ENCODE results near the gene LRP2BP. TPM values are rescaled to one million over a fixed set of nuclear protein-coding genes. Genes with fewer than 3 reads are reported as not detected.

The LRP2BP gene
- total RNA-seq (ENCODE audit: low replicate concordance), result 0.74 and 1.0 TPM in 2 replicates
- long read RNA-seq, partial matches to known transcripts, result 0 of 2 reads
- long read RNA-seq, other reads (novel, unspliced or antisense), result 2 of 2 reads

GRCh38 chr4:185395238-185395955, at the start of gene LRP2BP:
Gene LRP2BP (minus strand): TSS chr4:185395924. CDS start chr4:185378186, 17,738 bp downstream.
- peaks cover 20% of the 10 kb centered on the region for H3K4me1 Mint-ChIP-seq (ENCODE audit: unreplicated experiment)
- peaks cover 13% of the 10 kb centered on the region for H3K9me3 Mint-ChIP-seq
- TF ChIP-seq, protein P1, sequence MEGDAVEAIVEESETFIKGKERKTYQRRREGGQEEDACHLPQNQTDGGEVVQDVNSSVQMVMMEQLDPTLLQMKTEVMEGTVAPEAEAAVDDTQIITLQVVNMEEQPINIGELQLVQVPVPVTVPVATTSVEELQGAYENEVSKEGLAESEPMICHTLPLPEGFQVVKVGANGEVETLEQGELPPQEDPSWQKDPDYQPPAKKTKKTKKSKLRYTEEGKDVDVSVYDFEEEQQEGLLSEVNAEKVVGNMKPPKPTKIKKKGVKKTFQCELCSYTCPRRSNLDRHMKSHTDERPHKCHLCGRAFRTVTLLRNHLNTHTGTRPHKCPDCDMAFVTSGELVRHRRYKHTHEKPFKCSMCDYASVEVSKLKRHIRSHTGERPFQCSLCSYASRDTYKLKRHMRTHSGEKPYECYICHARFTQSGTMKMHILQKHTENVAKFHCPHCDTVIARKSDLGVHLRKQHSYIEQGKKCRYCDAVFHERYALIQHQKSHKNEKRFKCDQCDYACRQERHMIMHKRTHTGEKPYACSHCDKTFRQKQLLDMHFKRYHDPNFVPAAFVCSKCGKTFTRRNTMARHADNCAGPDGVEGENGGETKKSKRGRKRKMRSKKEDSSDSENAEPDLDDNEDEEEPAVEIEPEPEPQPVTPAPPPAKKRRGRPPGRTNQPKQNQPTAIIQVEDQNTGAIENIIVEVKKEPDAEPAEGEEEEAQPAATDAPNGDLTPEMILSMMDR (conservative IDR thresholded peaks at IDR 0.05), result no peak
- H3K4me3 Mint-ChIP-seq, result peak within 1 kb of the TSS; percentile 92
- peaks cover 3% of the 10 kb centered on the region for H3K36me3 Mint-ChIP-seq
- peak within 1 kb of the TSS; percentile 97 for H3K27ac Mint-ChIP-seq
- peaks cover 3% of the 10 kb centered on the region for H3K27me3 Mint-ChIP-seq
- DNase-seq (ENCODE audit: extremely low spot score, unreplicated experiment), result no peak

- H3K4me1 Mint-ChIP-seq (ENCODE audit: unreplicated experiment), result no peaks in the 10 kb centered on the region
- H3K27ac Mint-ChIP-seq, result no peak overlapping the region
- TF ChIP-seq, protein P1 (conservative IDR thresholded peaks at IDR 0.05), result no peak
- no peaks in the 10 kb centered on the region for H3K36me3 Mint-ChIP-seq
- no peaks in the 10 kb centered on the region for H3K27me3 Mint-ChIP-seq
- DNase-seq (ENCODE audit: extremely low spot score, unreplicated experiment), result no peak
- H3K9me3 Mint-ChIP-seq, result no peaks in the 10 kb centered on the region
- H3K4me3 Mint-ChIP-seq, result no peak overlapping the region
Observed at GRCh38 chr4:185445209-185445608, 49.5 kb upstream of the LRP2BP start.

GRCh38 chr4:185441479-185441878, 45.8 kb upstream of the LRP2BP start:
- Mint-ChIP-seq H3K4me3 (no peak overlapping the region), H3K27ac (no peak overlapping the region)

GRCh38 chr4:185437809-185438208, 42.1 kb upstream of the LRP2BP start:
- no peak for DNase-seq (ENCODE audit: extremely low spot score, unreplicated experiment)
- no peak overlapping the region for H3K4me3 Mint-ChIP-seq
- H3K36me3 Mint-ChIP-seq, result no peaks in the 10 kb centered on the region
- H3K4me1 Mint-ChIP-seq (ENCODE audit: unreplicated experiment), result no peaks in the 10 kb centered on the region
- H3K27me3 Mint-ChIP-seq, result no peaks in the 10 kb centered on the region
- no peaks in the 10 kb centered on the region for H3K9me3 Mint-ChIP-seq
- TF ChIP-seq, protein P1 (conservative IDR thresholded peaks at IDR 0.05), result no peak
- H3K27ac Mint-ChIP-seq, result no peak overlapping the region

More at GRCh38 chr4:185441479-185441878, 45.8 kb upstream of the LRP2BP start:
- Mint-ChIP-seq H3K9me3 (no peaks in the 10 kb centered on the region), H3K4me1 (ENCODE audit: unreplicated experiment) (no peaks in the 10 kb centered on the region), H3K36me3 (no peaks in the 10 kb centered on the region), H3K27me3 (no peaks in the 10 kb centered on the region)
- no peak for DNase-seq (ENCODE audit: extremely low spot score, unreplicated experiment)
- TF ChIP-seq, protein P1 (conservative IDR thresholded peaks at IDR 0.05), result no peak

DNA sequence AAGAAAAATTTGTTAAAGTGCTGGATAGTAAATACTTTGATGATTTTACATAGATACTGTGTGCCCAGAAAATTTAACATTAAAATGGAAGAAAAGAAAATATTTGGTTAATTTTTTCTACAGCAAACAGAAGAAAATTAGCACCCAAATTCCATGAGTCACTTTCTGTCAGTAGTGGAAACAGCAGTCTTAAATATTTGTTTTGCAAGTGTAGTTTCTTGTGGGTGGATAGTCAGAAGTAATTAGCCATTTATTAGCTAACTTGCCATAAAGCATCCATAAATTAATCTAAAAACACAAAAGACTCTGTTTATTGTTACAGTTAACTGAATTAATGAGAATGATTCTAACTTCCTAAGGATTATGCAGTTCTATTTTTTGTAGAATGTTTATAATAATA, 39.7 kb upstream of the LRP2BP start:
- TF ChIP-seq, protein P1 (conservative IDR thresholded peaks at IDR 0.05), result no peak
- no peak overlapping the region for H3K4me3 Mint-ChIP-seq
- H3K27me3 Mint-ChIP-seq, result no peaks in the 10 kb centered on the region
- no peak overlapping the region for H3K27ac Mint-ChIP-seq
- H3K36me3 Mint-ChIP-seq, result no peaks in the 10 kb centered on the region
- no peak for DNase-seq (ENCODE audit: extremely low spot score, unreplicated experiment)
- no peaks in the 10 kb centered on the region for H3K4me1 Mint-ChIP-seq (ENCODE audit: unreplicated experiment)
- H3K9me3 Mint-ChIP-seq, result no peaks in the 10 kb centered on the region

All from type B pancreatic cell (in vitro differentiated cells).